SK-N-SH (cell line): ENCODE measurements around the gene CEP85. TPM values are rescaled to one million over a fixed set of nuclear protein-coding genes. Genes with fewer than 3 reads are reported as not detected.

Experiments used
- CTCF ChIA-PET: fragments of 300-600, 350-600 bp; formaldehyde crosslinking; extraction: SDS; loops from one replicate; lab custom pipeline; 2021; lab: Yijun Ruan, JAX
- POLR2A ChIA-PET: fragments of 350-600 bp; sonication (Branson Sonifier 250); formaldehyde crosslinking; extraction: SDS; loops from one replicate; lab custom pipeline; 2020; ENCODE audit warnings: antibody characterized with exemption, inconsistent platforms; lab: Yijun Ruan, JAX
- DNase-seq: peaks from one replicate; pipeline ENCODE4 v3.0.0; 2012
- H2AFZ ChIP-seq: fragments of 200-600 bp; sonication (generic); 2 replicates; pipeline ENCODE4 v1.8.1; 2016; ENCODE audit warnings: antibody characterized with exemption, mild to moderate bottlenecking, low read depth
- H3F3A ChIP-seq: fragments of 200-600 bp; sonication (generic); replicated peaks from 2 replicates; pipeline ENCODE3; 2016; ENCODE audit warnings: antibody characterized with exemption, mild to moderate bottlenecking; ENCODE audit not compliant: insufficient read depth
- H3K27ac ChIP-seq, 2 experiments: fragments of 200-500 bp in 1 of 2; fragments of 200-600 bp in 1 of 2; sonication (Bioruptor generic) in 1 of 2; sonication (generic), shearing (Covaris generic) in 1 of 2; 2 replicates each; pipeline versions ENCODE4 v1.5.1 to v1.6.1; 2014 to 2016; ENCODE audit warnings: low read depth in 2 of 2, inconsistent platforms in 1 of 2, low read length in 1 of 2, mild to moderate bottlenecking in 1 of 2, mixed read lengths in 1 of 2
- H3K27me3 ChIP-seq: fragments of 200-600 bp; sonication (generic), shearing (Covaris generic); 2 replicates; pipeline ENCODE4 v1.6.1; 2016; ENCODE audit warnings: mixed run types; ENCODE audit not compliant: insufficient read depth
- H3K36me3 ChIP-seq, 2 experiments: fragments of 200-500 bp in 1 of 2; fragments of 200-600 bp in 1 of 2; sonication (Bioruptor generic) in 1 of 2; sonication (generic) in 1 of 2; replicated peaks in 1 of 2; 2 replicates each; pipeline versions ENCODE3 to v1.5.1; 2014 to 2016; ENCODE audit warnings: low read length in 1 of 2, mild to moderate bottlenecking in 1 of 2; ENCODE audit not compliant: insufficient read depth in 2 of 2, control insufficient read depth in 1 of 2
- H3K4me1 ChIP-seq, 2 experiments: fragments of 200-500 bp in 1 of 2; fragments of 200-600 bp in 1 of 2; sonication (Bioruptor generic) in 1 of 2; sonication (generic), shearing (Covaris generic) in 1 of 2; 2 replicates each; pipeline versions ENCODE4 v1.5.1 to v1.6.1; 2014 to 2016; ENCODE audit warnings: low read depth in 1 of 2, low read length in 1 of 2, mixed run types in 1 of 2; ENCODE audit not compliant: insufficient read depth in 2 of 2, control insufficient read depth in 1 of 2
- H3K4me2 ChIP-seq: fragments of 200-600 bp; sonication (generic), shearing (Covaris generic); 2 replicates; pipeline ENCODE4 v1.6.1; 2017; ENCODE audit warnings: mixed run types
- H3K4me3 ChIP-seq, 2 experiments: fragments of 200-500 bp in 1 of 2; fragments of 200-600 bp in 1 of 2; sonication (Bioruptor generic) in 1 of 2; sonication (generic), shearing (Covaris generic) in 1 of 2; 2 replicates each; pipeline versions ENCODE4 v1.5.1 to v1.8.1; 2014 to 2016; ENCODE audit warnings: low read depth in 2 of 2, inconsistent platforms in 1 of 2, low read length in 1 of 2, mild to moderate bottlenecking in 1 of 2, mixed read lengths in 1 of 2, moderate library complexity in 1 of 2
- H3K79me2 ChIP-seq: fragments of 200-600 bp; sonication (generic); 2 replicates; pipeline ENCODE4 v1.8.1; 2017; ENCODE audit warnings: mild to moderate bottlenecking; ENCODE audit not compliant: insufficient read depth
- H3K9ac ChIP-seq: fragments of 200-600 bp; sonication (generic); 2 replicates; pipeline ENCODE4 v1.6.1; 2017; ENCODE audit warnings: mixed run types
- H3K9me2 ChIP-seq: fragments of 200-600 bp; sonication (generic); 2 replicates; pipeline ENCODE4 v1.6.1; 2017; ENCODE audit warnings: mixed run types
- H3K9me3 ChIP-seq: fragments of 200-600 bp; sonication (generic); 2 replicates; pipeline ENCODE4 v1.6.1; 2017; ENCODE audit warnings: mixed run types, mild to moderate bottlenecking, moderate library complexity
- H4K20me1 ChIP-seq: fragments of 200-600 bp; sonication (generic); 2 replicates; pipeline ENCODE4 v1.6.1; 2017; ENCODE audit warnings: mild to moderate bottlenecking, mixed run types; ENCODE audit not compliant: insufficient read depth
- ELF1 ChIP-seq: IDR thresholded peaks from 2 replicates; pipeline ENCODE4 v1.4.0; 2012
- FOSL2 ChIP-seq: IDR thresholded peaks from 2 replicates; pipeline ENCODE4 v1.4.0; 2012; ENCODE audit warnings: low read depth, mild to moderate bottlenecking, moderate library complexity, borderline replicate concordance
- GATA2 ChIP-seq: sonication (generic); formaldehyde crosslinking; IDR thresholded peaks from 2 replicates; pipeline ENCODE4 v1.5.0; 2020; ENCODE audit warnings: mild to moderate bottlenecking, missing genetic modification reagents
- JUND ChIP-seq: IDR thresholded peaks from 2 replicates; pipeline ENCODE4 v1.4.0; 2012
- NFIC ChIP-seq: IDR thresholded peaks from 2 replicates; pipeline ENCODE4 v1.4.0; 2012; ENCODE audit warnings: borderline replicate concordance
- NRF1 ChIP-seq: IDR thresholded peaks from 2 replicates; pipeline ENCODE4 v1.6.1; 2012; ENCODE audit warnings: low read depth, mild to moderate bottlenecking, low read length
- PBX3 ChIP-seq: IDR thresholded peaks from 2 replicates; pipeline ENCODE4; 2012
- POLR2AphosphoS5 ChIP-seq: IDR thresholded peaks from 2 replicates; pipeline ENCODE4 v1.6.1; 2012; ENCODE audit warnings: low read depth, low read length
- RAD21 ChIP-seq: IDR thresholded peaks from 2 replicates; pipeline ENCODE4 v1.6.1; 2012; ENCODE audit warnings: mild to moderate bottlenecking, low read length
- RXRA ChIP-seq: IDR thresholded peaks from 2 replicates; pipeline ENCODE4 v1.4.0; 2012; ENCODE audit warnings: low read depth, mild to moderate bottlenecking, borderline replicate concordance
- SIN3A ChIP-seq: IDR thresholded peaks from 2 replicates; pipeline ENCODE4 v1.6.1; 2012; ENCODE audit warnings: low read depth, mild to moderate bottlenecking, low read length, moderate library complexity, borderline replicate concordance
- TAF1 ChIP-seq: IDR thresholded peaks from 2 replicates; pipeline ENCODE4 v1.6.1; 2012; ENCODE audit warnings: low read depth, mild to moderate bottlenecking, low read length, moderate library complexity, borderline replicate concordance
- USF1 ChIP-seq: IDR thresholded peaks from 2 replicates; pipeline ENCODE4 v1.4.0; 2012; ENCODE audit warnings: low read depth, borderline replicate concordance
- USF2 ChIP-seq: fragments of 150-350 bp; IDR thresholded peaks from 2 replicates; pipeline ENCODE4 v1.6.1; 2017; ENCODE audit warnings: antibody characterized with exemption, low read length, low read depth, borderline replicate concordance
- ZBTB33 ChIP-seq: IDR thresholded peaks from 2 replicates; pipeline ENCODE4 v1.4.0; 2012; ENCODE audit warnings: low read depth, borderline replicate concordance
- WGBS: methylation state at CpG from one replicate; pipeline ENCODE4 v1.1.6; 2017; ENCODE audit warnings: low lambda C conversion rate; 5-methylcytosine and 5-hydroxymethylcytosine counted together
- polyA plus RNA-seq, 3 experiments: library from polyadenylated mRNA; depleted of rRNA; stranded (reverse); fragments of >200 nt; gene quantifications; 2 replicates each; pipeline ENCODE4 v1.2.3, GENCODE V29; 2012

CEP85 gene
- polyA plus RNA-seq, 1 of the 3 experiments (the other 2 are of a cell fraction), result 12.1 TPM

- no peak overlapping the region for H2AFZ ChIP-seq
- no peak for TF ChIP-seq NFIC
- TF ChIP-seq NRF1, result no peak
- TF ChIP-seq ELF1, result no peak
- TF ChIP-seq USF2, result no peak
- no peak for TF ChIP-seq TAF1
- TF ChIP-seq USF1, result no peak
- no peak for TF ChIP-seq RXRA
- no peak for TF ChIP-seq JUND
- TF ChIP-seq PBX3, result no peak
- TF ChIP-seq FOSL2, result no peak
- no peak for TF ChIP-seq SIN3A
- TF ChIP-seq RAD21, result no peak
- TF ChIP-seq POLR2AphosphoS5, result no peak
- TF ChIP-seq GATA2 (CRISPR knock-in tag), result no peak
- TF ChIP-seq, all 33 proteins: peak for 0
- CTCF ChIA-PET, result interaction anchor here (4.1 to 10.7 kb wide), 5 partner anchors 8 to 75 kb away, joined by 18 to 213 read pairs (median 48); partner anchors contain the start of genes CD52 and SH3BGRL3
- Histone ChIP-seq H3K27ac (no peak overlapping the region), H3K36me3 (peaks cover 0 to 1% of the 10 kb centered on the region in 2 experiments), H3K9ac (no peak overlapping the region), H3K9me2 (no peaks in the 10 kb centered on the region), H4K20me1 (peaks cover 13% of the 10 kb centered on the region; the same call in 1 of the 2 replicates), H3K4me1 (peaks cover 19 to 30% of the 10 kb centered on the region in 2 experiments; a peak in 3 of 4 replicates), H3F3A (peaks cover 19% of the 10 kb centered on the region), H3K79me2 (peaks cover 17% of the 10 kb centered on the region; the same call in 1 of the 2 replicates), H3K4me3 (no peak overlapping the region), H3K4me2 (no peak overlapping the region), H3K27me3 (no peaks in the 10 kb centered on the region), H3K9me3 (no peaks in the 10 kb centered on the region)
- POLR2A ChIA-PET, result interaction anchor here (2.7 kb wide), 1 partner anchor 8 kb away, joined by 10 read pairs; the partner anchor contains the start of gene SH3BGRL3
- 97% methylated on average over 5 of the region's 5 CpGs for WGBS
- no peak for DNase-seq
These were observed 53.8 kb downstream of the CEP85 start for GRCh38 chr1:26287811-26288210.

GRCh38 chr1:26288311-26288941 lies 54.4 kb downstream of the CEP85 start:
- Histone ChIP-seq H3K36me3 (no peaks in the 10 kb centered on the region), H4K20me1 (peaks cover 12% of the 10 kb centered on the region; the same call in 1 of the 2 replicates), H3K9me2 (no peaks in the 10 kb centered on the region), H3F3A (peaks cover 13% of the 10 kb centered on the region), H3K27me3 (no peaks in the 10 kb centered on the region), H3K79me2 (peaks cover 11% of the 10 kb centered on the region; the same call in 1 of the 2 replicates), H3K27ac (no peak overlapping the region; a peak in 1 of 4 replicates), H3K4me1 (peaks cover 18 to 30% of the 10 kb centered on the region in 2 experiments; a peak in 3 of 4 replicates), H2AFZ (no peak overlapping the region), H3K9me3 (no peaks in the 10 kb centered on the region), H3K4me2 (no peak overlapping the region), H3K4me3 (no peak overlapping the region), H3K9ac (no peak overlapping the region)
- 86% methylated on average over 4 of the region's 5 CpGs for WGBS
- TF ChIP-seq PBX3, result no peak
- TF ChIP-seq USF1, result no peak
- TF ChIP-seq ZBTB33, result no peak
- no peak for TF ChIP-seq GATA2 (CRISPR knock-in tag)
- POLR2A ChIA-PET, result interaction anchor here (2.7 kb wide), 1 partner anchor 9 kb away, joined by 10 read pairs; the partner anchor contains the start of gene SH3BGRL3
- CTCF ChIA-PET, result interaction anchor here (1.0 to 10.7 kb wide), 7 partner anchors 9 to 184 kb away, joined by 3 to 213 read pairs (median 18); partner anchors contain the start of genes CD52, CEP85 and SH3BGRL3
- no peak for DNase-seq
